Measurements from ENCODE around the gene IL19.
A peak's percentile ranks its signal among the peaks of the same experiment; 100 is the strongest.

IL19 gene

GRCh38 chr1:206727981-206728696 lies 42.4 kb upstream of the IL19 start:
- DNase-seq (ENCODE audit: low read depth), result no peak
- TF ChIP-seq CTCF (conservative IDR thresholded peaks at IDR 0.05; ENCODE audit: low read length), result no peak
- no peak overlapping the region for H3K4me3 ChIP-seq (ENCODE audit: low read length)

GRCh38 chr1:206728697-206728987 lies 41.9 kb upstream of the IL19 start:
- TF ChIP-seq CTCF (conservative IDR thresholded peaks at IDR 0.05; ENCODE audit: low read length), result no peak
- DNase-seq (ENCODE audit: low read depth), result no peak
- no peak overlapping the region for H3K4me3 ChIP-seq (ENCODE audit: low read length)

- H3K4me3 ChIP-seq (ENCODE audit: low read length), result no peak overlapping the region
- DNase-seq (ENCODE audit: low read depth), result no peak
- TF ChIP-seq CTCF (conservative IDR thresholded peaks at IDR 0.05; ENCODE audit: low read length), result no peak
Measured at GRCh38 chr1:206729050-206729449, 41.5 kb upstream of the IL19 start.

- DNase-seq (ENCODE audit: low read depth), result no peak
- H3K4me3 ChIP-seq (ENCODE audit: low read length), result no peak overlapping the region
- TF ChIP-seq CTCF (conservative IDR thresholded peaks at IDR 0.05; ENCODE audit: low read length), result no peak
Measured at GRCh38 chr1:206729507-206729906, 41.1 kb upstream of the IL19 start.

- TF ChIP-seq CTCF (conservative IDR thresholded peaks at IDR 0.05; ENCODE audit: low read length), result no peak
- no peak for DNase-seq (ENCODE audit: low read depth)
- H3K4me3 ChIP-seq (ENCODE audit: low read length), result no peak overlapping the region
Measured at GRCh38 chr1:206732508-206732907, 38.1 kb upstream of the IL19 start.

- no peak overlapping the region for H3K4me3 ChIP-seq (ENCODE audit: low read length)
- TF ChIP-seq CTCF (conservative IDR thresholded peaks at IDR 0.05; ENCODE audit: low read length), result no peak
- no peak for DNase-seq (ENCODE audit: low read depth)
Measured at GRCh38 chr1:206732992-206733391, 37.6 kb upstream of the IL19 start.

GRCh38 chr1:206734499-206735142 lies 36.0 kb upstream of the IL19 start:
- DNase-seq (ENCODE audit: low read depth), result peak; percentile 28
- H3K4me3 ChIP-seq (ENCODE audit: low read length), result no peak overlapping the region
- TF ChIP-seq CTCF (conservative IDR thresholded peaks at IDR 0.05; ENCODE audit: low read length), result peak; percentile 91

Measured in AG10803 (cell line).